ENCODE measurements around the gene XYLT1.

XYLT1 gene

DNA sequence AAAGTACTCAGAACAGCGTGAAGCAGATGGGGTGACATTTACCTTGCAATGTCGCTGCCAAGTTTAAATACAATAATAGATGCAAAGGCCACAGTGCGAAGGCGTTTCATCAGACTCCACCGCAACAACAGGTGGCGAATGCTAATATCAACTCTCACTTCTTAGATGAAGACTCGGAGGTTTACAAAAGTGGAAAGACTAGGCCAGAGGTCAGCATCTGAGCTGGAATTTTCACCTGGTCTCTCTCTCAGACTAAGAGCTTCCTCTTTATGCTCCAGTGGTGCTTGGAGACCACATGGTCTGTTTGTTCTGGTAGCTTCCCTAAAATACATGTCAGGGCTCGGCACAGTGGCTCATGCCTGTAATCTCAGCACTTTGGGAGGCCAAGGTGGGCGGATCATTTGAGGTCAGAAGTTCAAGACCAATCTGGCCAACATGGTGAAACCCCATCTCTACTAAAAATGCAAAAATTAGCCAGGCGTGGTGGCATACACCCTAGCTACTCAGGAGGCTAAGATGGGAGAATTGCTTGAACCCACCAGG lies 169.1 kb downstream of the XYLT1 start:
- TF ChIP-seq, protein P1, sequence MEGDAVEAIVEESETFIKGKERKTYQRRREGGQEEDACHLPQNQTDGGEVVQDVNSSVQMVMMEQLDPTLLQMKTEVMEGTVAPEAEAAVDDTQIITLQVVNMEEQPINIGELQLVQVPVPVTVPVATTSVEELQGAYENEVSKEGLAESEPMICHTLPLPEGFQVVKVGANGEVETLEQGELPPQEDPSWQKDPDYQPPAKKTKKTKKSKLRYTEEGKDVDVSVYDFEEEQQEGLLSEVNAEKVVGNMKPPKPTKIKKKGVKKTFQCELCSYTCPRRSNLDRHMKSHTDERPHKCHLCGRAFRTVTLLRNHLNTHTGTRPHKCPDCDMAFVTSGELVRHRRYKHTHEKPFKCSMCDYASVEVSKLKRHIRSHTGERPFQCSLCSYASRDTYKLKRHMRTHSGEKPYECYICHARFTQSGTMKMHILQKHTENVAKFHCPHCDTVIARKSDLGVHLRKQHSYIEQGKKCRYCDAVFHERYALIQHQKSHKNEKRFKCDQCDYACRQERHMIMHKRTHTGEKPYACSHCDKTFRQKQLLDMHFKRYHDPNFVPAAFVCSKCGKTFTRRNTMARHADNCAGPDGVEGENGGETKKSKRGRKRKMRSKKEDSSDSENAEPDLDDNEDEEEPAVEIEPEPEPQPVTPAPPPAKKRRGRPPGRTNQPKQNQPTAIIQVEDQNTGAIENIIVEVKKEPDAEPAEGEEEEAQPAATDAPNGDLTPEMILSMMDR (IDR thresholded peaks at IDR 0.05) = no peak

DNA sequence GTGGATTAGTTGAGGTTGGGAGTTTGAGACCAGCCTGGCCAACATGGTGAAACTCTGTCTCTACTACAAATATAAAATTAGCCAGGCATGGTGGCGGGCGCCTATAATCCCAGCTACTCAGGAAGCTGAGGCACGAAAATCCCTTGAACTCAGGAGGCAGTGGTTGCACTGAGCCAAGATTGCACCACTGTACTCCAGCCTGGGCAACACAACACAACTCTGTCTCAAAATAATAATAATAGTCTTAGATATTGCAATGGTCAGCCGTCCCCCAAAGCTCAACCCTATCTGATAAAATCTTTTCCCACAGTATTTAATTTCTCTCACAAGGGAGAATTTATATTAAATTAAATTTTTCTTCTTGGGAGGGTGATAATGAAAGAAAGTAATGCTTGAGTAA lies 169.6 kb downstream of the XYLT1 start:
- TF ChIP-seq, protein P1 (IDR thresholded peaks at IDR 0.05) = no peak

DNA sequence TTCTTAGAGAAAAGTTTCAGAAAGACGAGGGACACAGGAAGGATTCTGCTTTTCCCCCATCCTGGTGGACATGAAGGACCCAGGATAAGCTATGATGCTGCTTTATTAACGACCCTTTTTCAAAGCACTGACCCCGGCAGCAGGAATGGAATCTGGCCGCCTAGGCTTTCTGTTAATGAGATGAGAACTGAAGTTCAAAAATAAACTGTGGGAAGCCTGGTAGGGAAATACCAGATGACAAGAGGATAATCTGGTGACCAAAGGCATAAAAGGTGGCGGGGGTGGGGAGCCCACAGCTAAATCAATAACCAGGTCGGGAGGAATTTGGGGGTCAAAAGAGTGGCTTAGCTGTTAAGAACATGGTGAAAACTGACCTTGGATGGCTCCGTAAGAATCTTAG lies 171.0 kb downstream of the XYLT1 start:
- TF ChIP-seq, protein P1 (IDR thresholded peaks at IDR 0.05) = no peak

DNA sequence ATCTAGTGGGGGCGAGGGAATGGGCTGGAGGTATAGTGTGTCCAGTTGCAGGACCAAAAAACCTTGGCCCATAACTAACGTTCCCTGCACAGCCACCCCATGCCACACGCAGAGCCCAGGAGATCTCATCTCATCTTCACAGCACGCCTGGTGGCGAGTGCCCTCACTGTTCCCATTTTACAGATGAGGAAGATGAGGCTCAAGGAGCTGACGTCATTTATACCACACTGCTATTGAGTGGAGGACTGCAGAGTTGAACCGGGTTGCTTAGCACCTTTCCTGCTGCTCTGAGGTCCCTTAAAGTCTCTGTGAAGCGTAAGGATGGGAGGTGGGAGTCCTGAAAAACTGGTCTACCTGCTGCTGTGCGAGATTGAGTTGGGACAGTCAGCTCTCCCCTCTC lies 172.5 kb downstream of the XYLT1 start:
- TF ChIP-seq, protein P1 (IDR thresholded peaks at IDR 0.05) = no peak

DNA sequence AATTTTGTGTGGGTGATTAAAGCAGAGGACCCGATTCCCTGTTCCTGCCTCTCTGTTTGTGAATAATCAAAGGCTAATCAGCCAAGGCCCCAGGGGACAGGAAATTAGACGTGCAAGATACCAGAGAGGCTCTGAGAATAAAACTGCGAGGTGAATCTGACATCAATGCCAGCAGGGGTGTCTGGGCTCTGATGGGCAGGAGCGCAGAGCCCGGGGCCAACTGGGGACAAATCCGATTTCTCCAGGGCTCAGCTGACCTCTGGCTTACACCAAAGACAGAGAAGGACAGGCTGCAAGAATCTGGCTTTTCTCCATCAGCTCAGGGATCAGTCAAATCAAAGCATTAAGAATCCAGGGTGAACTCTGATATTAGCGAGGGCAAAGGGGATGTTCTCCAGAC lies 174.3 kb downstream of the XYLT1 start:
- TF ChIP-seq, protein P1 (IDR thresholded peaks at IDR 0.05) = no peak

DNA sequence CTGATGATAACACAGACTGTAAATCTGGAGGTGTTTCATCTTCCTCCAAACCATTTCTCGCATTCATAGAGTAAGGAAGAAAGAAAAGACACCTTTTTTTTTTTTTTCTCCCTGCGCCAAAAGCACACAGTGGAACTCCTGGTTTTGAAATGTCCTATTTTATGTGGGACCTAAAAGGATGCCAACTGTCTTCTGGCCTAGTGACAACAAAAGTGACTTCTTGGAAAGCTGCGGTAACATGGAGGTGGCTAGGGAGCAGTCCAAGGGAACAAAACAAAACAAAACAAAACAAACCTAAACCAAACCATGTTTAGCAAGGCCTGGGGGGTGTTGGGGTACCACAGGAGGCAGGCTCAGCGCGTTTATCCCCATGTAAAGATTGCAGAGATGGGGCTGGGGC lies 174.8 kb downstream of the XYLT1 start:
- TF ChIP-seq, protein P1 (IDR thresholded peaks at IDR 0.05) = no peak

DNA sequence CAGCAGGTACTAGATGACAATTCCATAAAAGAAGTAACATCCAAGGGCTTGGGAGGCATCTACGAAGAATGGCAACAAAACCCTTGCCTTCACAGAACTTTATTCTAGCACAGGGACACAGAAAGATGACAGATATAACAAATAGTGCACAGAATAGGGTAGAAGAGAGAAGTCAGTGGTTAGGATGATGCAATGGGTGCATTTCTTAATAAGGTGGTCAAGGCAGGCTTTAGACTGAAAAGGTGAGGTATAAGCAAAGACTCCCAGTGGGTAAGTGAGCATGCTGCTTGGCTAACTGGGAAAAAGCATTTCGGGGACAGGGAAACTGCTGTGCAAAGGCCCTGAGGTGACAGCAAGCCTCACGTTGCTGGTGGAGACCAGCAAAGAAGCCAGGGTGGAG lies 175.9 kb downstream of the XYLT1 start:
- TF ChIP-seq, protein P1 (IDR thresholded peaks at IDR 0.05) = no peak
